HCT116 (cell line): ENCODE results near the gene ARHGDIG. TPM values are rescaled to one million over a fixed set of nuclear protein-coding genes. Genes with fewer than 3 reads are reported as not detected.

Experiments used
- ATAC-seq: fragments of 200-7000 bp; cut with Tn5 transposase; 2 replicates; pipeline ENCODE4 v1.9.1; 2020; ENCODE audit warnings: mild to moderate bottlenecking, moderate library complexity
- BruUV-seq: library from RNA; stranded (reverse); fragments of 400-500 nt; replicated peaks from 2 replicates; lab custom pipeline; 2021; lab: Mats Ljungman, UMichigan
- CTCF ChIA-PET: fragments of 300-600 bp; sonication (Branson Sonifier 250); formaldehyde crosslinking; loops from one replicate; lab custom pipeline; 2021; ENCODE audit warnings: antibody characterized with exemption; lab: Charles Lee
- POLR2A ChIA-PET: fragments of 300-600, 350-600 bp; sonication (Branson Sonifier 250); formaldehyde crosslinking; loops from one replicate; lab custom pipeline; 2021; ENCODE audit warnings: antibody characterized with exemption; lab: Charles Lee
- RAD21 ChIA-PET, 2 experiments: fragments of 300-600 bp; sonication (Branson Sonifier 250); formaldehyde crosslinking; loops; one replicate each; lab custom pipeline; 2023; ENCODE audit warnings: low total read pairs in 2 of 2; ENCODE audit not compliant: uncharacterized antibody in 2 of 2, unreplicated experiment in 2 of 2, low non-redundant PET in 1 of 2; lab: Charles Lee
- DNase-seq: peaks from one replicate; pipeline ENCODE4 v3.0.0-alpha.2; 2010; ENCODE audit warnings: low read depth, low spot score
- H2AFZ ChIP-seq: fragments of 200-600 bp; shearing (Covaris generic), sonication (generic); 2 replicates; pipeline ENCODE4 v1.6.1; 2017; ENCODE audit warnings: low read depth, mixed run types, mixed read lengths, antibody characterized with exemption, low read length; ENCODE audit not compliant: poor library complexity, severe bottlenecking
- H3K27ac ChIP-seq: 2 replicates; pipeline ENCODE4 v1.5.1; 2012; ENCODE audit warnings: low read depth, low read length
- H3K27me3 ChIP-seq: fragments of 200-600 bp; sonication (generic); 2 replicates; pipeline ENCODE4 v1.6.1; 2016; ENCODE audit warnings: mixed run types, low read length, mixed read lengths; ENCODE audit not compliant: insufficient read depth
- H3K36me3 ChIP-seq, 2 experiments: fragments of 200-500 bp in 1 of 2; fragments of 200-600 bp in 1 of 2; sonication (Bioruptor generic) in 1 of 2; sonication (generic) in 1 of 2; 2 replicates each; pipeline versions ENCODE4 v1.5.1 to v1.6.1; 2014 to 2016; ENCODE audit warnings: low read length in 2 of 2, inconsistent platforms in 1 of 2, mixed read lengths in 1 of 2, mixed run types in 1 of 2; ENCODE audit not compliant: insufficient read depth in 2 of 2, control insufficient read depth in 1 of 2
- H3K4me1 ChIP-seq, 2 experiments: fragments of 200-600 bp in 1 of 2; sonication (generic) in 1 of 2; 2 replicates each; pipeline versions ENCODE4 v1.5.1 to v1.6.1; 2012 to 2017; ENCODE audit warnings: low read length in 2 of 2, inconsistent platforms in 1 of 2, mild to moderate bottlenecking in 1 of 2, mixed read lengths in 1 of 2, mixed run types in 1 of 2, moderate library complexity in 1 of 2; ENCODE audit not compliant: insufficient read depth in 2 of 2, control insufficient read depth in 1 of 2
- H3K4me2 ChIP-seq: fragments of 200-600 bp; sonication (generic); 2 replicates; pipeline ENCODE4 v1.6.1; 2017; ENCODE audit warnings: mixed run types, low read length, mixed read lengths
- H3K4me3 ChIP-seq, 2 experiments: fragments of 200-600 bp in 1 of 2; sonication (generic) in 1 of 2; replicated peaks in 1 of 2; 2 replicates each; pipeline ENCODE4 v1.5.1; 2011 to 2016; ENCODE audit warnings: low read length in 2 of 2, control low read depth in 1 of 2, low read depth in 1 of 2, mild to moderate bottlenecking in 1 of 2, mixed read lengths in 1 of 2, mixed run types in 1 of 2
- H3K79me2 ChIP-seq: fragments of 200-600 bp; sonication (generic); 2 replicates; pipeline ENCODE4 v1.6.1; 2017; ENCODE audit warnings: mild to moderate bottlenecking, mixed run types, low read length, moderate library complexity, mixed read lengths; ENCODE audit not compliant: insufficient read depth
- H3K9ac ChIP-seq: fragments of 200-600 bp; sonication (generic); 2 replicates; pipeline ENCODE4 v1.6.1; 2016; ENCODE audit warnings: low read length, mixed read lengths
- H3K9me2 ChIP-seq: fragments of 200-600 bp; sonication (generic), shearing (Covaris generic); 2 replicates; pipeline ENCODE4 v1.6.1; 2017; ENCODE audit warnings: mixed run types, mild to moderate bottlenecking, moderate library complexity; ENCODE audit not compliant: insufficient read depth
- H3K9me3 ChIP-seq, 2 experiments: fragments of 200-500 bp in 1 of 2; fragments of 200-600 bp in 1 of 2; sonication (Bioruptor generic) in 1 of 2; sonication (generic) in 1 of 2; 2 replicates each; pipeline ENCODE4 v1.6.1; 2014 to 2017; ENCODE audit warnings: low read length in 2 of 2, mixed read lengths in 2 of 2, inconsistent platforms in 1 of 2, low read depth in 1 of 2, mild to moderate bottlenecking in 1 of 2, mixed run types in 1 of 2, moderate library complexity in 1 of 2; ENCODE audit not compliant: control insufficient read depth in 1 of 2, insufficient read depth in 1 of 2
- H4K20me1 ChIP-seq: fragments of 200-600 bp; sonication (generic), shearing (Covaris generic); 2 replicates; pipeline ENCODE4 v1.6.1; 2017; ENCODE audit warnings: mixed run types, mild to moderate bottlenecking, moderate library complexity; ENCODE audit not compliant: insufficient read depth
- ELF1 ChIP-seq: IDR thresholded peaks from 2 replicates; pipeline ENCODE4 v1.6.1; 2012; ENCODE audit warnings: low read depth, borderline replicate concordance
- EZH2 ChIP-seq: fragments of 200-600 bp; sonication (generic); IDR thresholded peaks from 2 replicates; pipeline ENCODE4 v1.6.1; 2017; ENCODE audit warnings: antibody characterized with exemption, mixed run types
- JUND ChIP-seq: IDR thresholded peaks from 2 replicates; pipeline ENCODE4 v1.6.1; 2012
- MAX ChIP-seq: IDR thresholded peaks from 2 replicates; pipeline ENCODE4 v1.6.1; 2012
- SIN3A ChIP-seq: IDR thresholded peaks from 2 replicates; pipeline ENCODE4 v1.6.1; 2012; ENCODE audit warnings: low read depth
- SRF ChIP-seq: IDR thresholded peaks from 2 replicates; pipeline ENCODE4 v1.6.1; 2012; ENCODE audit warnings: low read depth
- YY1 ChIP-seq: IDR thresholded peaks from 2 replicates; pipeline ENCODE4 v1.6.1; 2011; ENCODE audit warnings: low read length, low read depth, moderate library complexity, mild to moderate bottlenecking; ENCODE audit not compliant: insufficient replicate concordance; ENCODE audit errors: extremely low read depth
- ZBTB33 ChIP-seq: IDR thresholded peaks from 2 replicates; pipeline ENCODE4 v1.6.1; 2011; ENCODE audit warnings: mild to moderate bottlenecking, low read length, moderate library complexity; ENCODE audit not compliant: insufficient replicate concordance; ENCODE audit errors: extremely low read depth
- ZNF274 ChIP-seq: fragments of 200-500 bp; sonication (Bioruptor generic); IDR thresholded peaks from 2 replicates; pipeline ENCODE4 v1.6.1; 2014; ENCODE audit warnings: mild to moderate bottlenecking, low read depth, low read length, inconsistent platforms
- intact Hi-C: fragments of 100-400 bp; cut with micrococcal nuclease; formaldehyde crosslinking; loops from 2 replicates; pipeline ENCODE4 v1.10.0; 2022
- total RNA-seq: library from RNA; stranded (reverse); gene quantifications from one replicate; pipeline ENCODE4 v1.2.1, GENCODE V29; 2021; ENCODE audit not compliant: unreplicated experiment

The ARHGDIG gene
- total RNA-seq, 1 experiment from 2014 or later, result not detected

GRCh38 chr16:252366-253337 is 27.7 kb upstream of the ARHGDIG start:
- no peaks in the 10 kb centered on the region for H4K20me1 ChIP-seq
- H3K27me3 ChIP-seq, result no peaks in the 10 kb centered on the region
- ATAC-seq (no peak), DNase-seq (no peak)
- no peaks in the 10 kb centered on the region for H3K79me2 ChIP-seq
- POLR2A ChIA-PET, result no interaction called here
- H3K9ac ChIP-seq, result no peak overlapping the region
- BruUV-seq, result no TSS peak
- H2AFZ ChIP-seq, result no peak overlapping the region
- H3K4me2 ChIP-seq, result no peak overlapping the region
- H3K36me3 ChIP-seq, result no peaks in the 10 kb centered on the region
- no peak overlapping the region for H3K4me3 ChIP-seq
- intact Hi-C loops, result no loop called here
- CTCF ChIA-PET, result no interaction called here
- no peaks in the 10 kb centered on the region for H3K9me3 ChIP-seq
- no peak overlapping the region for H3K27ac ChIP-seq
- RAD21 ChIA-PET, result no interaction called here
- no peaks in the 10 kb centered on the region; a peak in 1 of 4 replicates for H3K4me1 ChIP-seq
- H3K9me2 ChIP-seq, result no peaks in the 10 kb centered on the region
- no peak for TF ChIP-seq MAX
- TF ChIP-seq SIN3A, result no peak
- TF ChIP-seq ELF1, result no peak
- TF ChIP-seq SRF, result no peak
- TF ChIP-seq YY1, result no peak
- TF ChIP-seq ZNF274, result no peak
- no peak for TF ChIP-seq EZH2
- no peak for TF ChIP-seq JUND
- TF ChIP-seq ZBTB33, result no peak
